Fibroblast of lung (primary cell): ENCODE data around the gene NOP9.

Experiments
- CTCF ChIP-seq, 2 donors: IDR thresholded peaks in 1 of 2; conservative IDR thresholded peaks in 1 of 2; 1 replicate in 1 of 2; 2 replicates in 1 of 2; pipeline ENCODE4 v1.5.1; 2011 to 2012; ENCODE audit warnings: low read length in 2 of 2, control low read depth in 1 of 2, inconsistent platforms in 1 of 2, low read depth in 1 of 2, mild to moderate bottlenecking in 1 of 2
- EZH2 ChIP-seq: IDR thresholded peaks from 2 replicates; pipeline ENCODE4 v1.5.1; 2012; ENCODE audit warnings: low read length, control low read depth, mild to moderate bottlenecking; ENCODE audit errors: missing control alignments

- TF ChIP-seq CTCF (conservative IDR thresholded peaks at IDR 0.05 in 1 of 2, IDR thresholded peaks at IDR 0.05 in 1 of 2; ENCODE audit: low read depth in 1 of 2, low read length in 2 of 2) = no peak
- no peak for TF ChIP-seq EZH2
Observed at GRCh38 chr14:24298892-24299254, 777 bp upstream of the NOP9 start.
